DMS153 treated with DMSO at 0.1 percent for 48 hours (cell line): Measurements from ENCODE around the gene TDRD12.

ENCODE experiments used
- DNase-seq: peaks from one replicate; lab custom pipeline; 2025; ENCODE audit not compliant: unreplicated experiment; lab: John Stamatoyannopoulos, UW

Gene TDRD12, protein sequence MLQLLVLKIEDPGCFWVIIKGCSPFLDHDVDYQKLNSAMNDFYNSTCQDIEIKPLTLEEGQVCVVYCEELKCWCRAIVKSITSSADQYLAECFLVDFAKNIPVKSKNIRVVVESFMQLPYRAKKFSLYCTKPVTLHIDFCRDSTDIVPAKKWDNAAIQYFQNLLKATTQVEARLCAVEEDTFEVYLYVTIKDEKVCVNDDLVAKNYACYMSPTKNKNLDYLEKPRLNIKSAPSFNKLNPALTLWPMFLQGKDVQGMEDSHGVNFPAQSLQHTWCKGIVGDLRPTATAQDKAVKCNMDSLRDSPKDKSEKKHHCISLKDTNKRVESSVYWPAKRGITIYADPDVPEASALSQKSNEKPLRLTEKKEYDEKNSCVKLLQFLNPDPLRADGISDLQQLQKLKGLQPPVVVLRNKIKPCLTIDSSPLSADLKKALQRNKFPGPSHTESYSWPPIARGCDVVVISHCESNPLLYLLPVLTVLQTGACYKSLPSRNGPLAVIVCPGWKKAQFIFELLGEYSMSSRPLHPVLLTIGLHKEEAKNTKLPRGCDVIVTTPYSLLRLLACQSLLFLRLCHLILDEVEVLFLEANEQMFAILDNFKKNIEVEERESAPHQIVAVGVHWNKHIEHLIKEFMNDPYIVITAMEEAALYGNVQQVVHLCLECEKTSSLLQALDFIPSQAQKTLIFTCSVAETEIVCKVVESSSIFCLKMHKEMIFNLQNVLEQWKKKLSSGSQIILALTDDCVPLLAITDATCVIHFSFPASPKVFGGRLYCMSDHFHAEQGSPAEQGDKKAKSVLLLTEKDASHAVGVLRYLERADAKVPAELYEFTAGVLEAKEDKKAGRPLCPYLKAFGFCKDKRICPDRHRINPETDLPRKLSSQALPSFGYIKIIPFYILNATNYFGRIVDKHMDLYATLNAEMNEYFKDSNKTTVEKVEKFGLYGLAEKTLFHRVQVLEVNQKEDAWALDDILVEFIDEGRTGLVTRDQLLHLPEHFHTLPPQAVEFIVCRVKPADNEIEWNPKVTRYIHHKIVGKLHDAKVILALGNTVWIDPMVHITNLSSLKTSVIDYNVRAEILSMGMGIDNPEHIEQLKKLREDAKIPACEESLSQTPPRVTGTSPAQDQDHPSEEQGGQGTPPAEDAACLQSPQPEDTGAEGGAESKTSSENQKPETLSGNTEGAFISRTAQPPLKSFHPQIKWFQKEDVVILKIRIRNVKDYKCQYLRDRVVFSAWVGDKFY (N-terminal part only)

DNA sequence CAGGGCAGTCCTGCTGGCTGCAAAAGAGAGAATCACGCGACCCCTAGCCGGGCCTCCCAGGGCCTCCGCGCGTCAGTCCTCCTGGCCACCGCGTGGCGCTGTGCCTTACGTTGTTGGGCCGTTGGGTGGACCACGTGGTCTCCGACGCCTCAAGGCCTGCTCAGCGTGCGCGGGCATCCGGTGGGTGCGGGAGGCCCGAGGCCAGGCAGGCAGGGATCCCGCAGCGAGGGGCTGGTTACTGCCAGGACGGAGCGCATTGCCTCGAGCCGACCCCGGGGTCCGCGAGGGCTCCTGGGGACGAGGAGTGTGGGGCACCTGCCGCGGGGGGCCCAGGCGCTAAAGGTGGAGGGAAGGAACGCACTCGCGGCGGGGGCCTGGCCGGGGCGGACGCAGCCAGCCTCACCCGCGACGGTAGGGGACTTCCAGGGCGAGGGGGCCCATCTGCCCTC is at the start of gene TDRD12:
Gene TDRD12 (plus strand): TSS at position 157 of the 449 bp plus-strand sequence. CDS start 306 bp downstream, outside the sequence.
- no peak for DNase-seq

DNA sequence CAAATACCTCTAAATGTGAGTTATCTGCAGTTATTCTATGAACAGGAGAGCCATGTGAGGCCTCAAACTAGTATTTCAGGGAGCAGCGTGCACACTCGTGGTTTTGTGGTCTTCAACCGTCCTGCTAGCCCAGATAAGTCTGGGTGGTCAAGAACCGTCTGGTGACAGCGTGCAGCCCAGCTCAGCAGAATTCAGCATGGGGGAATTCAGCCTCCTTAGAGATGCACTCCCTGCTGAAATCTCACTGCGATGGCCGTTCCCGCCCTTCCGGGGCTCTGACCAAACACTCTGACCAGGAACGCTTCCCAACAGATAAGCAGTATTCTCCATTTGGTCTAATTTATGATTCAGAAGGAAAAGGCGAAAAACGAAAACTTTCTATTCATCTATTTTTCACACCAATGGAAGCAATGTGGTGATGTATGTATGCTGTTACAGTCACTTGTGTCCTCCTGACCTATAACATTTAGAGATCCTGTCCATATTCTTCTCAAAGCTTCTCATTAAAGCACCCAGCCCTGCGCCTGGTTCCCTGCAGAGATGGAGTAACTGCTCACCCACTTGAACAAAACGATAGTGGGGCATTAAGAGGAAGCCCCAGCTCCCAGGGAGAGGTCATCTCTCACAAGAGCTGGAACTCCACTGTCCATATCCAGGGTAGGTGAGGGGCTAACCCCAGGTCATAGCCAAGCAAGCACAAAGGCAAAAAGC is 47.5 kb upstream of the TDRD12 start:
- DNase-seq: no peak

GRCh38 chr19:32672841-32673240 is 46.7 kb upstream of the TDRD12 start:
- DNase-seq: no peak

GRCh38 chr19:32673573-32673972 is 46.0 kb upstream of the TDRD12 start:
- DNase-seq: no peak

GRCh38 chr19:32674153-32674930 is 45.2 kb upstream of the TDRD12 start:
- DNase-seq: no peak

- DNase-seq: peak; percentile 96
Observed at GRCh38 chr19:32674931-32675719, 44.4 kb upstream of the TDRD12 start, which contains the start of gene ANKRD27. Gene ANKRD27, minus strand, starts transcription at chr19:32675180. Its CDS starts 16,165 bp downstream, at chr19:32659015.

- DNase-seq: peak; percentile 2
Observed at GRCh38 chr19:32675720-32676185, 43.8 kb upstream of the TDRD12 start, which contains the start of gene RGS9BP. Gene RGS9BP, plus strand, starts transcription at chr19:32675848. Its CDS starts 416 bp downstream, at chr19:32676264.

DNA sequence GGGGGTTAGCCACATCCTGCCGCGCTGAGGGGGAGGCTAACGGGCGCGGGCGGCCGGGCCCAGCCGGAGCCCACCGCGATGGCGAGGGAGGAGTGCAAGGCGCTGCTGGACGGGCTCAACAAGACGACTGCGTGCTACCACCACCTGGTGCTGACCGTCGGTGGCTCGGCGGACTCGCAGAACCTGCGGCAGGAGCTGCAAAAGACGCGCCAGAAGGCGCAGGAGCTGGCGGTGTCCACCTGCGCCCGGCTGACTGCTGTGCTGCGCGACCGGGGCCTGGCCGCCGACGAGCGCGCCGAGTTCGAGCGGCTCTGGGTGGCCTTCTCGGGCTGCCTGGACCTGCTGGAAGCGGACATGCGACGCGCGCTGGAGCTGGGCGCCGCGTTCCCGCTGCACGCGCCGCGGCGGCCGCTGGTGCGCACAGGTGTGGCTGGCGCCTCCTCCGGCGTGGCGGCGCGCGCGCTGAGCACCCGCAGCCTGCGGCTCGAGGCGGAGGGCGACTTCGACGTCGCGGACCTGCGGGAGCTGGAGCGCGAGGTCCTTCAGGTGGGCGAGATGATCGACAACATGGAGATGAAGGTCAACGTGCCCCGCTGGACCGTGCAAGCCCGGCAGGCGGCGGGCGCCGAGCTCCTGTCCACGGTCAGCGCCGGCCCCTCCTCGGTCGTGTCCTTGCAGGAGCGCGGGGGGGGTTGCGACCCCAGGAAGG is 43.2 kb upstream of the TDRD12 start:
- peak; percentile 2 for DNase-seq

- no peak for DNase-seq
Observed at GRCh38 chr19:32676895-32677359, 42.6 kb upstream of the TDRD12 start.

GRCh38 chr19:32677657-32678056 is 41.9 kb upstream of the TDRD12 start:
- no peak for DNase-seq

DNA sequence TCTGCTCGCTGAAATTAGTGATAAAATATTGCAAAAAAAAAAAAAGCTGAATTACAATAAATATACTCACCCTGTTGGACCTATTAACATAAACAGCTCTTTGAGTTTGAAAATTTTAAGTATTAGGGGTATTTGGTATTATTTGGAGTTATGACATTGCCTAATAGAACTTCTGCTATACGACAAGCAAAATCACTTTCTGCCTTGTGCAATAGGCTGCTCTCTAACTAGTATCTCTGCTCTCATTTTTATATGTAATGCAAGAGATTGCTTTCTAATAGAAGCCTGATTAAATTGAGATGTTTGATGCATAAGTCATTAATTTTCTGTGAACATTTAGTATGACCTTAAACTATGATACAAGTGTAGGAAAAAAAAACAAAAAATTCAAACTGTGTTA is 38.6 kb upstream of the TDRD12 start:
- no peak for DNase-seq

DNA sequence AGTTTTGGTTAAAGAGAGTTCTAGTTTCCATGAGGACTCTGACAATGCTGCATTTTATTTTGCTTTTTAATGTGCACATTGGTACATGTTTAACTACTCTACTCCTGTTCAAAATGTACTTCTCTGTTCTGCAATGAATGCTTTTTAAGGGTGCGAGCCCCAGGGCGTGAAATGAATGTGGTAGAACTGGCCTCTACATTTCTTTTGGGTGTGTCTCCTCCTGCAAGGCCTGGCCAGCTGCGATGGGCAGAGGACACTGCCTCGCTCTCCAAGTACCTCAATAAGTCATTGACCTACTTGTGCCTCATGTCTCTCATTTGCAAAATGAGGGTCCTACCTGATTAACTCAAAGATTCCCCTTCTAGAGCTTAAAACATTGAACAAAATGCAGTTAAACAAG is 37.2 kb upstream of the TDRD12 start:
- no peak for DNase-seq

DNA sequence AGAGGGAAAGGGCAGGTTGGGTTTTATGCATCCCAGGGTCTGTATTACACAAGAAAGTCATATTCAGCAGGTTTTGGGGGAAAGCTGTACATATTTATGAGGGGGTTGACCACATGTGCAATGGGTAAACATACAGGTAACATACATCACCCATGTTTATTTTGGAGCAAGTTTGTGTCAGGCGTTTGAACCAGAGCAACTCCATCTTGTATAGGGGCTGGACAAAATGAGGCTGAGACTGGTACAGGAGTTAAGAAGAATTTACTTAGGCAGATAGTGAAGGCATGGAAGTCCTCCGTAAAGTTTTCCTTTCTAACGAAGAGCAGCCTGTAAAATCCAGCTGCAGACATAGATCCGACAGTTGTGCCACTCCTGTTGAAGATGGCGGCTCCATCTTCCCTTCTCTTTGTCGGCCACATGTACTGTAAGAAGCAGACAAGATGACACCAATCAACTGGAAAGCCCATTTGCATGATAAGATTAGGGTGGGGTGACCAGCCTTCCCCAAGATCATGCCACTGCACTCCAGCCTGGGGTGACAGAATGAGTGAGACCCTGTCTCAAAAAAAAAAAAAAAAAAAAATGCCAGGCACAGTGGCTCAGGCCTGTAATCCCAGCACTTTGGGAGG is 32.6 kb upstream of the TDRD12 start:
- DNase-seq: no peak

- DNase-seq: no peak
Observed at GRCh38 chr19:32687681-32688080, 31.9 kb upstream of the TDRD12 start.

GRCh38 chr19:32688311-32688710 is 31.3 kb upstream of the TDRD12 start:
- no peak for DNase-seq

GRCh38 chr19:32691291-32691951 is 28.1 kb upstream of the TDRD12 start, which contains the start of gene NUDT19:
Gene NUDT19, plus strand, starts transcription at chr19:32691821. Its CDS starts 140 bp downstream, at chr19:32691961.
- DNase-seq: peak; percentile 86
